Brain microvascular endothelial cell (primary cell): ENCODE data around the gene WNT9A.

ENCODE experiments used
- DNase-seq: peaks from one replicate; pipeline ENCODE4 v3.0.0-alpha.2; 2020
- H3K27ac ChIP-seq: fragments of 250-450 bp; sonication (Bioruptor Pico); 2 replicates; pipeline ENCODE4 v1.5.1; 2020; ENCODE audit warnings: mild to moderate bottlenecking, moderate library complexity
- H3K27me3 ChIP-seq: fragments of 250-450 bp; sonication (Bioruptor Pico); replicated peaks from 2 replicates; pipeline ENCODE4 v1.5.1; 2020; ENCODE audit warnings: mild to moderate bottlenecking
- H3K36me3 ChIP-seq: fragments of 250-450 bp; sonication (Bioruptor Pico); replicated peaks from 2 replicates; pipeline ENCODE4 v1.5.1; 2020; ENCODE audit warnings: mild to moderate bottlenecking
- H3K4me3 ChIP-seq: 2 replicates; pipeline ENCODE4 v1.5.1; 2011; ENCODE audit warnings: low read depth, mild to moderate bottlenecking, control low read depth, low read length, moderate library complexity
- CTCF ChIP-seq: IDR thresholded peaks from 2 replicates; pipeline ENCODE4 v1.5.1; 2011; ENCODE audit warnings: low read depth, mild to moderate bottlenecking, moderate library complexity, low read length, control low read depth, inconsistent platforms; ENCODE audit errors: missing control alignments
- in situ Hi-C: cut with HindIII; loops from 2 replicates; pipeline ENCODE4 v1.10.0; 2017; ENCODE audit warnings: low sequenced_read_pairs, low pct_ligation_motif_present

WNT9A gene

GRCh38 chr1:227906550-227907071 is 41.1 kb downstream of the WNT9A start:
- no peak for TF ChIP-seq CTCF
- H3K27me3 ChIP-seq = no peaks in the 10 kb centered on the region
- H3K4me3 ChIP-seq = no peak overlapping the region
- in situ Hi-C loops = no loop called here
- no peaks in the 10 kb centered on the region for H3K36me3 ChIP-seq
- no peak overlapping the region for H3K27ac ChIP-seq
- DNase-seq = no peak

GRCh38 chr1:227905573-227906487 is 41.9 kb downstream of the WNT9A start:
- no peaks in the 10 kb centered on the region for H3K27me3 ChIP-seq
- H3K27ac ChIP-seq = no peak overlapping the region
- H3K4me3 ChIP-seq = no peak overlapping the region
- in situ Hi-C loops = no loop called here
- TF ChIP-seq CTCF = no peak
- DNase-seq = no peak
- no peaks in the 10 kb centered on the region for H3K36me3 ChIP-seq

- Histone ChIP-seq H3K27me3 (no peaks in the 10 kb centered on the region), H3K27ac (no peak overlapping the region), H3K4me3 (no peak overlapping the region), H3K36me3 (no peaks in the 10 kb centered on the region)
- no peak for DNase-seq
- in situ Hi-C loops = no loop called here
- TF ChIP-seq CTCF = no peak
Observed at GRCh38 chr1:227904541-227905335, 43.0 kb downstream of the WNT9A start.

GRCh38 chr1:227903614-227904501 is 43.9 kb downstream of the WNT9A start:
- Histone ChIP-seq H3K27ac (no peak overlapping the region), H3K36me3 (no peaks in the 10 kb centered on the region), H3K27me3 (no peaks in the 10 kb centered on the region), H3K4me3 (no peak overlapping the region)
- no peak for TF ChIP-seq CTCF
- in situ Hi-C loops = no loop called here
- no peak for DNase-seq

GRCh38 chr1:227903061-227903521 is 44.6 kb downstream of the WNT9A start:
- in situ Hi-C loops = no loop called here
- DNase-seq = no peak
- H3K4me3 ChIP-seq = no peak overlapping the region
- H3K27me3 ChIP-seq = no peaks in the 10 kb centered on the region
- no peak for TF ChIP-seq CTCF
- no peaks in the 10 kb centered on the region for H3K36me3 ChIP-seq
- H3K27ac ChIP-seq = no peak overlapping the region
